GM15510 (cell line): ENCODE results near the gene CHID1.

Experiments
- POLR2A ChIP-seq: IDR thresholded peaks from 3 replicates; pipeline ENCODE4 v1.6.1; 2011; ENCODE audit warnings: borderline replicate concordance; ENCODE audit not compliant: insufficient read length; ENCODE audit errors: extremely low read depth

Gene CHID1

DNA sequence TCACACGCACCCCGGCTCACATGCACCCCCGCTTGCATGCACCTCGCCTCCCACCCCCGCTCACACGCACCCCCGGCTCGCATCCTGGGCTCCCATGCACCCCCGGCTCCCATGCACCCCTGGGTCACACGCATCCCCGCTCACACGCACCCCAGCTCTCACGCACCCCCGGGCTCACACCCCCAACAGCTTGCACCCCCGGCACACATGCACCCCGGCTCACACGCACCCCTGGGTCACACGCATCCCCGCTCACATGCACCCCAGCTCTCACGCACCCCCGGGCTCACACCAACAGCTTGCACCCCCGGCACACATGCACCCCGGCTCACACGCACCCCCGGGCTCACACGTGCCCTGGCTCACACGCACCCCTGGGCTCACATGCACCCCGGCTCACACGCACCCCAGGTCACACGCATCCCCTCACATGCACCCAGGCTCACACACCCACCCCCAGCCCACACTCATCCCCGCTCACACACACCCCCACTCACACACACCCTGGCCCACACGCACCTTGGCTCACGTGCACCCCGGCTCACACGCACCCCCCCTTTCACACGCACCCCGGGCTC, 51.8 kb downstream of the CHID1 start:
- no peak for TF ChIP-seq POLR2A

DNA sequence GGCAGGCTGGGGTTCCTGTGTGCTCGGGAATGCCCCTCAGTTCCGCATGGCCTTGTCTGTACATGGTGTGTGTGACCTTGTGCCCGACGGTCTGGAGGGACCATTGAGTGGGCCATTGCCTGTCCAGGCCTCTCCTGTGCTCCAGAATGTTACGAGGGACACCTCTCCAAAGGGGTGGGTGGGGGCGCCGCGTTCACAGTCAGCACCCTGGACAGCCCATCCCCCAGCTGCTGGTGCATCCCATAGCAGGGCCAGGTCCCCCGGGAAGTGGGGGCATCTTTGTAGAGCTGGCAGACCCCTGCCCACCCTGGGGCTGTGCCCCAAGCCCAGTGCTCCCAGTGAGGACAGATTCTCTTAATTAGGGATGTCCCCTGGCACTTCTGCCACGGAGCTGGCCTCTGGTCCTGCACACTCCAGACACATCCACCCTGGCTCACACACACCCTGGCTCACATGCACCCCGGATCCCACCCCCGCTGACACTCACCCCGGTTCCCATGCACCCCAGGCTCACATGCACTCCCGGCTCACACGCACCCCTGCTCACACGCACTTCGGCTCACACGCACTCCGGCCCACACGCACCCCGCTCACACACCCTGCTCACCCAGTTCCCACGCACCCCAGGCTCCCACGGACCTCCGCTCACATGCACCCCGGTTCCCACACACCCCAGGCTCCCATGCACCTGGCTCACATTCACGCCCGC, 52.4 kb downstream of the CHID1 start:
- no peak for TF ChIP-seq POLR2A

DNA sequence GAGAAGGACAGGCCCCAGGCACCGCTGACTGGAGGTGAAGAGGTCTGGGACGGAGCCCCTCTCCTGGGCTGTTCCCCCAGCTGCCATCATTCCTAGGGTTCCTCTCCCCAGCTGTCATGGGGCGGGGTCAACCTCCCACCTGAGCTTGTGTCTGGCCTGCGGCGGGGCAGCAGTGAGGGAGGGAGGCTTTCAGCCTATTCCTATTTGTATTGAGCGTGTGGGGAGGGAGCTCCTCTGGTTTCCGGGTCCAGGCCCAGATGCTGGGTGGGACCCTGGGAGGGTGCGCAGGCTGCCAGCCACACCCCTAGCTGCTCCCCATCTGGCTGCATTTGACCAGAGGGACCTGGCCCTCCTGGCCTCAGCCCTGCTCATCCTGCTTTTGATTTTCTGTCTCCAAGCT, 54.2 kb downstream of the CHID1 start:
- no peak for TF ChIP-seq POLR2A

DNA sequence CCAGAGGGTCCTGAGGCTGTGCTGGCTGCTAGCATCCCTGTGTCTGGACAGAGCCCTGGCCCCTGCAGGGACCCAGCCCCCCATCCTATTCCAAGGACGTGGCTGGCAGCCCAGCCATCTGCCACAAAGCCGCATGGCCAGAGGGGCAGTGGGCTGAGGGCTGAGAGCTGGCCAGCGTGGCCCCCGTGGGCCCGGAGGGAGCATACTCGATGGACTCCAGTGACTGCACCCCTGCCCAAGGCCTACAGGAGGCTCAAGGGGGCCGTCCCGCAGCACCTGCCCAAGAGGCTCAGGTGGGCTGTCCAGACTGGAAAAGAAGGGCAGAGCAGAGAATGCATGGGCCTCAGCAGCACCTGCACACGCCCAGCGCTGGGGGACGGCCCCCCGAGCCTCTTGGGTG, 54.8 kb downstream of the CHID1 start:
- no peak for TF ChIP-seq POLR2A

DNA sequence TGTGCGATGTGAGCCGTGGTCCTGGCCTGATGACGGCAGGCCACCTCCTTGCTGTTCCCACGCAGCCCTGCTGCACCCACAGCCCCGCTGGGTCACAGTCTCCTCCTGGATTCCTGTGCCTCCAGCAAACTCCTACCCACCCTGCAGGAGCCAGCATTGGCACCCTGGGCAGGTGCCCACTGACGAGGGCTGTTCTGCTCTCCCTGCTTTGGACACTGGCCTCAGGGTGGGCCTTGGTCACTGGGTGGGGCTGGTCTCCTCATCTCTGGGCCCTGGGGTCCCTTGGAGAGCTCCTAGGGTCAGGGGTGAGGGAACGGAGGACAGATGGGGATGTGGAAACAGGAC, 55.3 kb downstream of the CHID1 start:
- no peak for TF ChIP-seq POLR2A

DNA sequence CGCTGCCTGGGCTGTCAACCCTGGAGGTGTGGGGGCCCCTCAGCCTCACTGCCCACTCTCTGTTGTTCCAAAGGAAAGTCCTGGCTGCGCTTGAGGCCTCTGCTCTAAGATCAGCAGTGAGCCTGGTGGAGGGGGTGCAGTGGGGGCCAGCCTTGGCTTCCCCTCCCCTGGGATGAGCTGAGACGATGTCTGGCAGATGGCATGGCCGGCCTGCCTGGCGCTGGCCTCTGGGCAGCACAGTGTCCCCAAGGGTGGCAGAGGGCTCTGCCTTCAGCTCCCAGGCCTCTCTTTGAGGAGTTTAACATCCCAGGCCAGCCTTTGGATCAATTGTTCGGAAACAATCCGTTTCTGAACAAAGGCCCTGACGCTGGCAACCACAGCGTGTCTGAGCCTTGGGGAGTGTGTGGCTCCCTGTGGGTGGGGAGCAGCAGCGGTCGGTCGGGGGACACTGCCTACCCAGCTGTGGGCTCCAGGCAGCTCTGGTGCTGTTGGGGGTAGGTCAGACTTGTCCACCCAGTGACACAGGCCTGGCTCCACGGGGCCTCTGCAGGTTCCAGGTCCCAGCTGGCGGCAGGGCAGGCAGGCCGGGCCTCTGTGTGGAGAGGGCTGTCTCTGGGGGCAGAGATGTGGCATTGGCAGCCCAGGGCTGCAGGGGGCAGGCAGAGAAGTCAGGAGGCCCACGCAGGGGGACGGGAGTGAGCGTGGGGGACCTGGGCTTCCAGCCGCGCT, 55.8 kb downstream of the CHID1 start:
- no peak for TF ChIP-seq POLR2A

DNA sequence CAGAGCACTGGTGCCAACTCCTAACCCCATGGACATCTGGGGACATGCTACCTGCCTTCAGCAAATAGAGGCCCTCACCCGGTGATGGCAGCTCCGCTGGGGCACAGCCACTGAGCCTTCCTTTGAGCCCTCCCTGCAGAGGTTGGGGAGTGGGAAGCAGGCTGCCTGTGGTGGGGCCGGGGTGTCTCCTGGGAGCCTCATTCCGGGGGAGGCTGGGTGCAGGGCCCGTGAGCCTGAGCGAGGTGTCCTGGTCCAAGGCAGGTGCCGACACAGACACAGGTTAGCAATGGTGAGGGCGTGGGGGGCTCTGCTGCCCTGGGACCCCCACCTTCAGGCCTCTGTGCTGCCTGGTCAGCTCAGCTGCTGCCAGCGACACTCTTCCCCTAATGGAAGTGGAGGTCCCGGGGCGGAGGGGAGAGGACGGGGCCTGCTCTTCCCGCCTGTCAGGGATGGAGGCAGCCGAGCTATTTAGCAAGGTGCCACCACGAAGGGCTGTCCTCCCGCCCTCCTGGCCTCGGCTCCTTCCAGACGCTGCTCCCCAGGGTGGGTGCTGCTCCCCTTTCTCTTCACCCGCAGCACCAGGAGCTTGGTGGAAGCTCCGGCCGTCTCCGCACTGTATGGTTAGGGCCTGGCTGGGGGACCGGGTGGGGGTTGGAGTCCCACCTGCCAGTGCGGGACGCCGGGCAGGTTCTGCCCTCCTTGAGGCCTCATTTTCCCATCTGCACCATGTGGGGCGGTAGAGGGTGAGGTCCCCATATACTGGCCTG, 56.7 kb downstream of the CHID1 start:
- no peak for TF ChIP-seq POLR2A

DNA sequence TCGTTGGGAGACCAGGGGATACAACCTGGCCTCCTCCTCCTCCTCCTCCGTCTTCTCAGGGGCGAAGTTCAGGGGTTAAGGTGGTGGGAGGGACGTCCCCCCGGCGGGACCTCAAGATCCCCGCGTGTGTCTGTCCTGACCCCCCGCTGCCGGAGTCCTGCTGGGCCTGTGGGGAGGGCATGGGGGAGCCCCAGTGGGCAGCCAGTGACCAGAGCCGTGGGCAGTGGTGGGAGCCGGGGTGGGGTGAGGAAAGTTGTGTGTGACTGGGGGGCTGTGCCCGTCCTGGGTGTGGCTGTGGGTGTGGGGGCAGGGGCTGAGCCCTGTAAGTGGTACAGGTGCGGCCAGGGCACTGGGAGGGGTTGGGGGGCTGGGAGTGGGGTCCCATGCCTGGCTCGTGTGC, 57.8 kb downstream of the CHID1 start:
- TF ChIP-seq POLR2A, result no peak

DNA sequence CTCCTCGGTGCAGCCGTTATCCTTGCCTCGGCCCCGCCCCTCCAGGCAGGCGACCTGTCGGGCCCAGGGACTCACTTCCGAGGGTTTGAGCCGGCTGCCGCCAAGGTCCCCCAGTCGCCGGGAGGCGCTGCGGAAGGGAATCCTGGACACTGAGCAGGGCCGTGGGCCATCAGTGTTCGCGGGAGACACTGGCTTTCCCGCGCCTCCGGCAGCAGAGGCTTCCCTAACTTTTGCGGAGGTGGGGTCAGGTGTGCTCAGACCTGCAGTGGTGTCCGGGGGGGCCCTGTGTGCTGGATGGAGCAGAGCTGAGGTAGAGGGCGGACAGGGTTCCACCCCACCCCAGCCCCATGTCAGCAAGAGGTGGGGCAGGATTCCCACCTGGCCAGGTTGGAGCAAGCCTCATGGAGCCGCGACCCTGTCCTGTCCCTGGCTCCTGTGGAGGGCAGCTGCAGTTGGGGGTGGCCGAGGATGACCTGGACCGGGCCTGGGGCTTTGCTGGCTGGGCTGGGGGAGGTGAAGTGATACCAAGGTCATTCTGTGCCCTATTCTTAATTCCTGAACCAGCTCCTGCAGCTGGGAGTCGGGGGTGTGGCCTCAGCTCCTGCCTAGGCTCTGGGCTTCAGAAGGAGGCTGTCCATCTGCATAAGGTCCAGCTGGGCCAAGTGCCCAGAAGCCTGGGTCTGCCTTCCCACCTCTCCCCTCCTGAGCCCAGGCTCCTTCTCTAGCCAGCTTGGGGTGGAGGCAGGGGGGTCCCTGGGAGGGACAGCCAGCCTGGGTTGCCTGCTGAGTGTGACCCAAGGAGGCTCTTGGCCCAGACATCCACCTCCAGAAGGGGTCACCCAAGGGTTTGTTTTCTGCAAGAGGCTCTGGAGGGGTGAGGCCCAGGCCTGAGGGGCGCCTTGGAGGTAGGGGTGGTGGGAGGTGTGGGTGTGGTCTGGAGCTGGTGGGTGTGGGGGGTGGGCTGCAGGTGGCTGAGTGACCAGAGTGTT, 59.5 kb downstream of the CHID1 start:
- TF ChIP-seq POLR2A, result no peak

DNA sequence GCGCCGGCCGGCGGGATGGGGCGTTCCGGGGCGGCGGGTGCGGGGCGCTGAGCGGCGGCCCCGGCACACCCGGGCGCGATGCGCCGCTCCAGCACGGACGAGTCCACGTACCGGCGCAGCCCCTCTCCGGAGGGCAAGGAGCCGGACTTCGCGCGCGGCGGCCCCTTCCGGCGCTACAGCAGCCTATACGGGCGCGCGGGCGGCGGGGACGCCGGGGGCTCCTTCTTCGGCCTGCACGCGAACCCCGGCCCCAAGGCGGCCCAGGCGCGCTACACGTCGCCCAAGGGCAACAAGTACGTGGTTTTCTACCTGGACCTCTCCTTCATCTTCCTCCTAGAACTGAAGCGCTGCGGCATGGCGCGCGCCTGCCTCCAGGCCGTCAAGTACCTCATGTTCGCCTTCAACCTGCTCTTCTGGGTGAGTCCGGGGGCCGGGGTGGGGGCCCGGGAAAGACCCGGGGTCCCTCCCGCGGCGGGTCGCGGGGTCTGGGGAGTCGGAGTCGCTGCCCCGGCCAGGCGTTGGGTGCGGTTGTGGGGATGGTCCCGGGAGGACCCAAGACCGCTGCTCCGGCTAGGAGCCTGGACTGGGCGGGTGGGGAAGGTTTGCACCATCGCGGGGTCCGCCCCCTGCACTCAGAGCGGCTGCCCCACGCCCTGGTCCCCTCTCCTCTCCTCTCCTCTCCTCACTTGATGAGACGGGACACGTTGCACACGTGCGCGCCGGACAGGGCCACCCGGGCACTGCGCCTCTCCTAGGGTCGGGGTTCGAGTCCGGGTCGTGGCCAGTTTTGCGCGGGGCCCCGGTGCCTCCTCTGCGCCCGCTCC, 60.4 kb downstream of the CHID1 start:
- TF ChIP-seq POLR2A, result no peak

DNA sequence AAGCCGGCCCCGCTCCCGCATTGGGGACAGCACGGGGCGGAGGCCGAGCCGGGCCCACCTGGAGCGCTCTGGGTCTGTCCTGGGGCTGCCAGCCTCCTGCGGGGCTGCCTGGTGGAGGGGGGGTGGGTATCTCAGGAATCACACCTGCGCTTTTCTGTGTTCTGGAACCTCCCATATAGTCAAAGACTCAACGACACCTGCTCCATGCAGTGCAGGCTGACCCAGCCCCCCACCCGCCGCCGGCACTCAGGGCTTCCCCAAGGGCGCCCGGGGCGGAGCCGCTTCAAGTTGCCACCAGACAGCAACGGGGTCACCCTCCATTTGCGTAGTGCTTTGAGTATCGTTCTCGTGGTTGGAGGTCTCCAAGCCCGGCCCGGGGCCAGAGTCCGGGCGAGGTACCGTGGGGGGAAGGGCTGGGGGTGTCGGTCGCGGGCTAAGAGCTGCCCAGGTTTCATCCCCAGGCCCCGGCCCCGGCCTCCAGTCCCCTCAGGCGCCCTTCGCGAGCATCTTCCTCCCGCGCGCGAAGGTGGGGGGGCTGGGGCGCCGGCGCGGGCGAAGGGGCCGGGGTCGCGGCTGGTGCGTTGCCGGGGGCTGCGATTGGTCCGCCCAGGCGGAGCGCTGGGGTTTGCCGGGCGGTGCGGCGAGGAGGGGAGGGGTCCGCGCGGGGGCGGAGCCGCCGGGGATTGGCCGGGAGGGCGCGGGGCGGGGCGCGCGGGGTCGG, 61.3 kb downstream of the CHID1 start:
- TF ChIP-seq POLR2A, result no peak

DNA sequence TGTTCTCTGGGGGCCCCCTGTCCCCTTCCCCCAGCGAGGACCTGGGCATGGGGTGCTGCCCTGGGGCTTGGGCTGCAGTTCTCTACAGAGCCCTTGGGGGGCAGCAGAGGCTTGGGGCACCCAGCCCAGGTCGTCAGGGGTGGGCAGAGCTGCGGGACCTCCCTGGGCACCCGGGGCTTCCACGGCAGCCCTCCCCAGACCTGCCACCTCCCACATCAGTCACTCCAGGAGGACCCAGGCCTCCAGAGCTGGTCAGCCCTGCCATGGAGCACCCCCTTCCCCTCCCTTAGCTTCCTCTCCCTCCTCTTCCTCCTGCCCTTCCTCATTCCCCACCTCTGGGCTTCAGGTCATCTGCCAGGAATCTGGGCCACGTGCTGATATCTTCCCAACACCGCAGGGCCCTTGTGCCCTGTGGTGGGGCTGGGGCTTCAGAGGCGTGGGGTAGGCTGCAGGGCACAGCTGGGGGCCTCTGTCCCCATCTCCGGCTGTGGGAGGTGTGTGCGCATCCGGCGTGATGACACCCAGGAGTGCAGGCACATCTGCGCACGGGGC, 62.2 kb downstream of the CHID1 start:
- TF ChIP-seq POLR2A, result no peak
